Measurements from ENCODE around the gene TRPM7.
"Not testable (repeated sequence)": the region's sequence is repeated elsewhere in the genome, so short reads cannot be mapped to it uniquely, and the experiment has no call there.

The TRPM7 gene, protein sequence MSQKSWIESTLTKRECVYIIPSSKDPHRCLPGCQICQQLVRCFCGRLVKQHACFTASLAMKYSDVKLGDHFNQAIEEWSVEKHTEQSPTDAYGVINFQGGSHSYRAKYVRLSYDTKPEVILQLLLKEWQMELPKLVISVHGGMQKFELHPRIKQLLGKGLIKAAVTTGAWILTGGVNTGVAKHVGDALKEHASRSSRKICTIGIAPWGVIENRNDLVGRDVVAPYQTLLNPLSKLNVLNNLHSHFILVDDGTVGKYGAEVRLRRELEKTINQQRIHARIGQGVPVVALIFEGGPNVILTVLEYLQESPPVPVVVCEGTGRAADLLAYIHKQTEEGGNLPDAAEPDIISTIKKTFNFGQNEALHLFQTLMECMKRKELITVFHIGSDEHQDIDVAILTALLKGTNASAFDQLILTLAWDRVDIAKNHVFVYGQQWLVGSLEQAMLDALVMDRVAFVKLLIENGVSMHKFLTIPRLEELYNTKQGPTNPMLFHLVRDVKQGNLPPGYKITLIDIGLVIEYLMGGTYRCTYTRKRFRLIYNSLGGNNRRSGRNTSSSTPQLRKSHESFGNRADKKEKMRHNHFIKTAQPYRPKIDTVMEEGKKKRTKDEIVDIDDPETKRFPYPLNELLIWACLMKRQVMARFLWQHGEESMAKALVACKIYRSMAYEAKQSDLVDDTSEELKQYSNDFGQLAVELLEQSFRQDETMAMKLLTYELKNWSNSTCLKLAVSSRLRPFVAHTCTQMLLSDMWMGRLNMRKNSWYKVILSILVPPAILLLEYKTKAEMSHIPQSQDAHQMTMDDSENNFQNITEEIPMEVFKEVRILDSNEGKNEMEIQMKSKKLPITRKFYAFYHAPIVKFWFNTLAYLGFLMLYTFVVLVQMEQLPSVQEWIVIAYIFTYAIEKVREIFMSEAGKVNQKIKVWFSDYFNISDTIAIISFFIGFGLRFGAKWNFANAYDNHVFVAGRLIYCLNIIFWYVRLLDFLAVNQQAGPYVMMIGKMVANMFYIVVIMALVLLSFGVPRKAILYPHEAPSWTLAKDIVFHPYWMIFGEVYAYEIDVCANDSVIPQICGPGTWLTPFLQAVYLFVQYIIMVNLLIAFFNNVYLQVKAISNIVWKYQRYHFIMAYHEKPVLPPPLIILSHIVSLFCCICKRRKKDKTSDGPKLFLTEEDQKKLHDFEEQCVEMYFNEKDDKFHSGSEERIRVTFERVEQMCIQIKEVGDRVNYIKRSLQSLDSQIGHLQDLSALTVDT (N-terminal part only)

GRCh38 chr15:50686469-50687301, at the start of gene TRPM7:
Gene TRPM7, minus strand, starts transcription at chr15:50686797. Its CDS starts 264 bp downstream, at chr15:50686533.
- peak; percentile 51 to 63 for DNase-seq (ENCODE audit: low read depth in 2 of 2)

DNA sequence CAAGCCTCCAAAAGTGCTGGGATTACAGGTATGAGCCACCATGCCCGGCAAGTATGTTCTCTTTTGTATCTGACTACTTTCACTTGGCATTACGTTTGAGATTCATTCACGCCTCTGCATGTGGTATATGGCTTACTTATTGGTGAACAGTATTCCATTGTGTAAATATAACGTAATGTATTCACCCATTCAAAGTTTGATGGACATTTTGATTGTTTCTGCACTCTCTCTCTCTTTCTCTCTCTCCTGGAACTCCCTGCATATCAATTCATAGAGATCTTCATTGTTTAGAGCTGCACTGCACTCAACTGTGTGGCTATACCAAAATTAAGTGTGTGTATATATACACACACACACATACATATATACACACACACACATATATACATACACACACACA, 48.6 kb upstream of the TRPM7 start:
- no peak for DNase-seq (ENCODE audit: low read depth in 2 of 2)

GRCh38 chr15:50726315-50726714, 39.7 kb upstream of the TRPM7 start:
- no peak for DNase-seq (ENCODE audit: low read depth in 2 of 2)

GRCh38 chr15:50718700-50719125, 32.1 kb upstream of the TRPM7 start:
- DNase-seq (ENCODE audit: low read depth in 2 of 2) = no peak

- DNase-seq (ENCODE audit: low read depth in 2 of 2) = no peak
Measured at GRCh38 chr15:50712018-50712417, 25.4 kb upstream of the TRPM7 start.

GRCh38 chr15:50710585-50710984, 24.0 kb upstream of the TRPM7 start:
- no peak for DNase-seq (ENCODE audit: low read depth in 2 of 2)

GRCh38 chr15:50707878-50708427, 21.4 kb upstream of the TRPM7 start:
- no peak for DNase-seq (ENCODE audit: low read depth in 2 of 2)

DNA sequence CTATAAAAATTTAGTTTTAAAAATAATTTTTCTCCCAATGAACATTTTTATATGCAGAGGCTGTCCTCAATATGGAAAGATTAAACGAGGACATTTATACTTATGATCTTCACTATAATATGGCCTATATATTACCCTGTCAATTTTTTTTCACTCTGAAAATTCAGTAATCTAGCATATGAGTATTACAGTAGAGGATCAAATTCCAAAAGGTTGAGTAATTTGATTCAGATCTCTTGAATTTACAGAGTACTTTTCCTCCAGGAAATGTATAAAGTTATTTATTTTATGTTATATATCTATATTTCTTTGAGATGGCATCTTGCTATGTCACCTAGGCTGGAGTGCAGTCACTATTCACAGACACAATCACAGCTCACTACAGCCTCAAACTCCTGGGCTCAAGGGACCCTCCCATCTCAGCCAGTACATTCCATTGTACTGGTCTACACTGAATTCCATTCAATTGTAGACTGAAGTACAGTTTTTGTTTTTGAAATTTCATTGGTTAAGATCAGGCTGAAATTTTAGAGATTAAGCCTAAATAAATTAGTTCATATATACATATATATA, 16.3 kb upstream of the TRPM7 start:
- no peak for DNase-seq (ENCODE audit: low read depth in 2 of 2)

DNA sequence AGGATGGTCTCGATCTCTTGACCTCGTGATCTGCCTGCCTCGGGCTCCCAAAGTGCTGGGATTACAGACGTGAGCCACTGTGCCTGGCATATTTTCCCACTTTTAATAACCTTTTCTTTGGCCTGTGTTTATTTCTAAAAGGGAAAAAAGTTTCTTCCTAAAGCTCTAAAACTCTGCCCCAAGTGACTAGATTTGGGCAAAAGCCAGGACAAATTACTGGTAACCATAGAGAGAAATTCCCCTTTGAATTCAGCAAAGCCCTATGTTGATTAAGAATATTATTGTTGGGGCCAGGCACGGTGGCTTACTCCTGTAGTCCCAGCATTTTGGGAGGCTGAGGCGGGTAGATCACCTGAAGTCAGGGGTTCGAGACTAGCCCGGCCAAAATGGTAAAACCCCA, 11.5 kb upstream of the TRPM7 start:
- no peak for DNase-seq (ENCODE audit: low read depth in 2 of 2)

- DNase-seq (ENCODE audit: low read depth in 2 of 2) = no peak
Measured at GRCh38 chr15:50697109-50697797, 10.7 kb upstream of the TRPM7 start.

DNA sequence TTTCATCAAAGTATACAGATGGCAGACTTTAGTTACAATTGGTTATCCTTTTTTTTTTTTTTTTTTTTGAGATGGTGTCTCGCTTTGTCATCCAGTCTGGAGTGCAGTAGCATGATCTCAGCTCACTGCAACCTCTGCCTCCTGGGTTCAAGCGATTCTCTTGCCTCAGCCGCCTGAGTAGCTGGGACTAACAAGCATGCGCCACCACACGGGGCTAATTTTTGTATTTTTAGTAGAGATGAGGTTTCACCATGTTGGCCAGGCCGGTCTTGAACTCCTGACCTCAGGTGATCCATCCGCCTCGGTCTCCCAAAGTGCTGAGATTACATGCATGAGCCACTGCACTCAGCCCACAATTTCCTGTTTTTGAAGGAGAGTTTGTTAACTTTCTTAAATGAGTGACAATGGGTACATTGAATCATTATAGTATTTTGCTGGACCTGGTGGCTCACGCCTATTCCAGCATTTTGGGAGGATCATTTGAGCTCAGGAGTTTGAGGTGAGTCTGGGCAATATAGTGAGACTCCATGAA, 8.1 kb upstream of the TRPM7 start:
- not testable (repeated sequence) for DNase-seq (ENCODE audit: low read depth in 2 of 2)

GRCh38 chr15:50687302-50687902, 805 bp upstream of the TRPM7 start:
- no peak for DNase-seq (ENCODE audit: low read depth in 2 of 2)

GRCh38 chr15:50685976-50686468, 575 bp downstream of the TRPM7 start:
- no peak for DNase-seq (ENCODE audit: low read depth in 2 of 2)

- no peak for DNase-seq (ENCODE audit: low read depth in 2 of 2)
Measured at GRCh38 chr15:50685191-50685975, 1.2 kb downstream of the TRPM7 start.

GRCh38 chr15:50681467-50681866, 5.1 kb downstream of the TRPM7 start:
- no peak for DNase-seq (ENCODE audit: low read depth in 2 of 2)

DNA sequence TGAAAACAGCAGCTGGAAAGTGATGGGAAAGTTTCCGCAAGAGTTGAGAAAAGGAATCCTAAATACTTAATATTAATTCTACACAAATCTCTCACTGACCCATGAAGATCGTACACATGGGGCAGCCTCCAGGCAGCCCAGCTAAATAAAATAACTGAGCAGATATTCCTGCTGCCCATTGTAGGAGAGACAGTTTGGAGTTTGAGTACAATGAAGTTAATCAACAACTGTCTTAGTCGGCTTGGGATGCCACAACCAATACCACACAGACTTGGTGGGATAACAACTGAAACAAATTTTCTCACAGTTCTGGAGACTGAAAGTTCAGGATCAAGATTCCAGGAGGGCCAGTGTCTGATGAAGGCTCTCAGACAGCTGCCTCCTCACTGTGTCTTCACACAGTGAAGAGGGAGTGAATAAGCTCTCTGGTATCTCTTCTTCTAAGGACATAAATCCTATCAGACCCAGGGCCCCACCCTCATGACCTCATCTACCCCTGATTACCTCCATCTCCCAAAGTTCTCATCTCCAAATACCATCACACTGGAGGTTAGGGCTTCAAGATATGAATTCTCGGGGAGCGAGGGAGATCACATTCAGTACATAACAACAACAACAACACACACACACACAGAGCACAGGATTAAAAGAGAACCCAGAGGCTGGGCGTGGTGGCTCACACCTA, 9.7 kb downstream of the TRPM7 start:
- DNase-seq (ENCODE audit: low read depth in 2 of 2) = peak; percentile 28 to 33

DNA sequence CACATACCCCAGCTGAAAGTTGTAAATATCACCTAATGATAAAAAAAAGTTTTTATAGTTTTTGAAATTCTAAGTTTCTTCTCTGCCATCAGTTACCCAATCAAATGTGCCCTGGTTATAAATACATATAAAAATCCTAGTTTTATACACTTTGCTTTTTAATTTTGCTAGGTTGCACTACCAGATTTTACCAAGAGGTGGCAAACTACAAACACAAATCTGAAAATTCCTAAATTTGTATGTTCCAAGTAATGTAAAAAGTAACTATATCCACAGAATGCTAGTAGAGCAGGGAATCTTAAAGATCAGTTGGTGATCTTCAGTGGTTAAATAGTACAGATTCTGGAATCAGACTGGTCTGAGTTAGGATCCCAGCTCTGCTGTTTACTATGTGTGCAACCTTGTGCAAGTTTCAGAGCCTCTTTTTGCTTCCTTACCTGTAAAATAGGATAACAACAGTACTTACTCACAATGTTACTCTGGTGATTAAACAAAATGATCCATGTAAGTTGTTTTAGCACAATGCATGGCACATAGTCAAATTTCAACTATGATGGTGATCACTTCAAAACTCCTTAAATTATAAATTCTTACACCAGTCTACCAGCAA, 11.0 kb downstream of the TRPM7 start:
- peak in 1 of 2 experiments; percentile 25 for DNase-seq (ENCODE audit: low read depth in 2 of 2)
